Mesodermal cell (in vitro differentiated cells): Measurements from ENCODE around the gene RXRB.

Experiments
- H3K27ac ChIP-seq: 2 replicates; pipeline ENCODE4 v1.7.0; 2013; ENCODE audit warnings: mild to moderate bottlenecking, low read depth, low read length, moderate library complexity; ENCODE audit not compliant: severe bottlenecking
- H3K36me3 ChIP-seq: 2 replicates; pipeline ENCODE4 v1.7.1; 2013; ENCODE audit warnings: mild to moderate bottlenecking, low read length, moderate library complexity; ENCODE audit not compliant: control insufficient read depth, insufficient read depth
- H3K4me1 ChIP-seq: one replicate; pipeline ENCODE4 v1.7.1; 2013; ENCODE audit warnings: mild to moderate bottlenecking, low read length; ENCODE audit not compliant: insufficient read depth, control insufficient read depth, poor library complexity, severe bottlenecking
- H3K4me3 ChIP-seq: 2 replicates; pipeline ENCODE4 v1.7.0; 2013; ENCODE audit warnings: low read length, control low read depth, mild to moderate bottlenecking; ENCODE audit not compliant: insufficient read depth, poor library complexity, severe bottlenecking; ENCODE audit errors: extremely low read depth
- H3K9me3 ChIP-seq: 2 replicates; pipeline ENCODE4 v1.7.1; 2013; ENCODE audit warnings: mild to moderate bottlenecking, low read length, moderate library complexity; ENCODE audit not compliant: control insufficient read depth
- WGBS, 2 experiments: methylation state at CpG; one replicate each; pipeline ENCODE4 v1.1.5; 2013; ENCODE audit warnings: missing lambda C conversion rate in 2 of 2; ENCODE audit not compliant: insufficient coverage in 2 of 2; 5-methylcytosine and 5-hydroxymethylcytosine counted together

Gene RXRB

GRCh38 chr6:33211136-33211535 lies 10.7 kb upstream of the RXRB start:
- no peaks in the 10 kb centered on the region for H3K9me3 ChIP-seq
- H3K36me3 ChIP-seq = peaks cover 28% of the 10 kb centered on the region
- H3K27ac ChIP-seq = no peak overlapping the region
- H3K4me1 ChIP-seq = peaks cover 24% of the 10 kb centered on the region
- WGBS, 2 experiments = 89 to 100% methylated on average over 2 to 7 of the region's 17 CpGs
- H3K4me3 ChIP-seq = no peak overlapping the region

DNA sequence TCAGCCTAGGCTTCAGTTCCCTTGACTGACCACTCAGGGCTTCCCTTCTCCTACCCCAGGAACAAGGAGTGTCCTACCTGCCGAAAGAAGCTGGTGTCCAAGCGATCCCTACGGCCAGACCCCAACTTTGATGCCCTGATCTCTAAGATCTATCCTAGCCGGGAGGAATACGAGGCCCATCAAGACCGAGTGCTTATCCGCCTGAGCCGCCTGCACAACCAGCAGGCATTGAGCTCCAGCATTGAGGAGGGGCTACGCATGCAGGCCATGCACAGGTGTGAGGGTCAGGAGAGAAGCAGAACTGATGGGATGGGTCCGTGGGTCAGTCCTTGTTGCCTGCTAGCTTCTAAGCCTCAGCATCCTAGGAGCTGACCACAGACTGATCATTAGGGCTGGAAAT lies 9.4 kb upstream of the RXRB start:
- no peak overlapping the region for H3K27ac ChIP-seq
- 92 to 97% methylated on average over 7 to 9 of the region's 10 CpGs for WGBS, 2 experiments
- H3K4me3 ChIP-seq = no peak overlapping the region
- H3K4me1 ChIP-seq = peaks cover 37% of the 10 kb centered on the region
- peaks cover 28% of the 10 kb centered on the region for H3K36me3 ChIP-seq
- no peaks in the 10 kb centered on the region for H3K9me3 ChIP-seq

- 0% methylated on average over 36 to 51 of the region's 86 CpGs for WGBS, 2 experiments
- H3K9me3 ChIP-seq = no peaks in the 10 kb centered on the region
- peak within 1 kb of the TSS; percentile 90 for H3K4me3 ChIP-seq
- H3K4me1 ChIP-seq = peaks cover 29% of the 10 kb centered on the region
- H3K36me3 ChIP-seq = peaks cover 38% of the 10 kb centered on the region
- H3K27ac ChIP-seq = peak within 1 kb of the TSS; percentile 87
These were observed 7.9 kb upstream of the RXRB start, which contains the start of gene RING1 for GRCh38 chr6:33208091-33208967. Gene RING1, plus strand, starts transcription at chr6:33208500. Its CDS starts 323 bp downstream, at chr6:33208823.

GRCh38 chr6:33207552-33208090 lies 7.2 kb upstream of the RXRB start:
- 2 to 3% methylated on average over 6 to 19 of the region's 29 CpGs for WGBS, 2 experiments
- Histone ChIP-seq H3K36me3 (peaks cover 45% of the 10 kb centered on the region), H3K4me3 (peak overlapping the region; percentile 90), H3K9me3 (no peaks in the 10 kb centered on the region), H3K27ac (peak overlapping the region; percentile 87), H3K4me1 (peaks cover 27% of the 10 kb centered on the region)

DNA sequence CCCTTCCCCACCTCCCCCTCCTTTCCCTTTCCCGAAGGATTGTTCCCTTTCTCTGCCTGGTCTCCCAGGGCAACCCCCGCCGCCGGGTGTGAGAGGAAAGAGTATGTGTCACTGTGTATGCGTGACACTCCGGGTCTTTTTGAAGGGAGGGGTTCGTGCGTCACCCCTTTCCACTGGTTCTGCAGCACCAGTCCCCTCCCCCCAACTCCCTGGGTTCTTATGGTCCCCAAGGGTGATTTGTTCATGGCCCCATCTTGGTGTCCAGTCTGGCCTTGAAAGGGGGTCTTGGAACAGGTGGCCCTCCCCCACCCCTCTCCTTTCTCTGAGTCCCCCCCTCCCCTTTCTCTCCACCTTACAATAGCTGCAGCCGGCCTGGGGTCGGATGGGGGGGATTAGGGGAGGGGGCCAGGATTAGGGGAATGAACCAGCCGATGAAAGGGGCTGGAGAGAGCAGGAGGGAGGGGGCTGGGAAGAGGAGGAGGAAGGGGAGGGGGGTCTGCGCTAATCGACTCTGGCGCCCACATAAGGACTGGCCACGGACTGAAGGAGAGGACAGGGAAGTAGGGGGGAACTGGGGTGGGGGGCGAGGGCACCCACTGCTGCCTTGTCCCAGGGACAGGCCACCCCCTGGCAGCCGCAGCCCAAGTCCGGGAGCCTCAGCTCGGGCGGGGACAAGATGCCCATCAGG lies 6.5 kb upstream of the RXRB start:
- peak overlapping the region; percentile 87 for H3K27ac ChIP-seq
- peaks cover 47% of the 10 kb centered on the region for H3K36me3 ChIP-seq
- no peaks in the 10 kb centered on the region for H3K9me3 ChIP-seq
- peaks cover 26% of the 10 kb centered on the region for H3K4me1 ChIP-seq
- WGBS, 2 experiments = 6% methylated on average over 8 of the region's 20 CpGs; no CpG with 5 or more reads in 1 of the 2 experiments
- peak overlapping the region; percentile 90 for H3K4me3 ChIP-seq

GRCh38 chr6:33206027-33206863 lies 5.8 kb upstream of the RXRB start:
- peak overlapping the region; percentile 71 for H3K27ac ChIP-seq
- H3K36me3 ChIP-seq = peaks cover 47% of the 10 kb centered on the region
- H3K4me3 ChIP-seq = peak overlapping the region; percentile 90
- H3K9me3 ChIP-seq = no peaks in the 10 kb centered on the region
- H3K4me1 ChIP-seq = peaks cover 30% of the 10 kb centered on the region
- 71% methylated on average over 1 of the region's 3 CpGs; no CpG with 5 or more reads in 1 of the 2 experiments for WGBS, 2 experiments

- Histone ChIP-seq H3K9me3 (no peaks in the 10 kb centered on the region), H3K27ac (peak overlapping the region; percentile 18), H3K36me3 (peaks cover 41% of the 10 kb centered on the region), H3K4me1 (peaks cover 30% of the 10 kb centered on the region), H3K4me3 (peak overlapping the region; percentile 58)
- 0 to 7% methylated on average over 3 of the region's 17 CpGs for WGBS, 2 experiments
These were observed 4.9 kb upstream of the RXRB start for GRCh38 chr6:33205191-33206026.

DNA sequence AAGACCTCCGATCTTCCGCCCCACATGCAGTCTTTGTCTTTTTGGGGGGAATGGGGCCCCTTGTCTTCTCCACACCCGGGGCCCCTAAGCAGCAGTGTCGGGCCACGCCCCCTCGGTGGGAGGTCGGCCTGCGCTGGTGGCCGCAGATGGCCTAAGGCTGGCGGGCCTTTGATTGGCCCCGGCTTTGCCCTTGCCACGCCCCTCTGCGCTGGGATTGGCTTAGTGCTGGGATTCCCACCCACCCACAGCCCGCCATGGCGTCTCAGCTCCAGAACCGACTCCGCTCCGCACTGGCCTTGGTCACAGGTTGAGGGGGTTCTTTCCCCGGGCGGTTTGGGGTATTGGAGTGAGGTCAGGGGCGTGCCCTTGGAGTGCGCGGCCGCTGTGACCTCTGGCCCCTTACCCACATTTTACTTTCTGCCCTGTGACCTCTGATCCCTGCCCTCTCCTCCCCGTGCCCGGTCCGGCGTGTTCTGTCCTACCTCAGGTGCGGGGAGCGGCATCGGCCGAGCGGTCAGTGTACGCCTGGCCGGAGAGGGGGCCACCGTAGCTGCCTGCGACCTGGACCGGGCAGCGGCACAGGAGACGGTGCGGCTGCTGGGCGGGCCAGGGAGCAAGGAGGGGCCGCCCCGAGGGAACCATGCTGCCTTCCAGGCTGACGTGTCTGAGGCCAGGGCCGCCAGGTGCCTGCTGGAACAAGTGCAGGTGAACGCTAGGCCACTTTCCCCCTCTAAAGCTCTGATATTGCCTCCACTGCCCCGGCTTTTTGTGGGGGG lies 4.1 kb upstream of the RXRB start, which contains the start of gene HSD17B8:
TSS of gene HSD17B8 (plus strand) at position 241 of the 776 bp plus-strand sequence. CDS start at position 255, 14 bp downstream.
- Histone ChIP-seq H3K36me3 (peaks cover 34% of the 10 kb centered on the region), H3K27ac (peak within 1 kb of the TSS; percentile 18), H3K9me3 (no peaks in the 10 kb centered on the region), H3K4me1 (peaks cover 30% of the 10 kb centered on the region), H3K4me3 (peak within 1 kb of the TSS; percentile 58)
- WGBS, 2 experiments = 1 to 2% methylated on average over 28 to 32 of the region's 48 CpGs

GRCh38 chr6:33204165-33204414 lies 3.6 kb upstream of the RXRB start:
- Histone ChIP-seq H3K27ac (peak overlapping the region; percentile 13), H3K4me3 (no peak overlapping the region)

More at GRCh38 chr6:33204165-33204414, 3.6 kb upstream of the RXRB start:
- Histone ChIP-seq H3K9me3 (no peaks in the 10 kb centered on the region), H3K36me3 (peaks cover 32% of the 10 kb centered on the region), H3K4me1 (peaks cover 30% of the 10 kb centered on the region)
- 0% methylated on average over 1 of the region's 4 CpGs; no CpG with 5 or more reads in 1 of the 2 experiments for WGBS, 2 experiments
